Ovary (tissue), 3 donors: ENCODE measurements around the gene ETFA.

Experiments used
- CTCF ChIP-seq, 3 donors: fragments of 450-650 bp in 2 of 3; fragments of 200-600 bp in 1 of 3; IDR thresholded peaks; one replicate each; pipeline versions ENCODE4 v1.5.1 to v1.8.0; 2016 to 2022; ENCODE audit warnings: antibody characterized with exemption in 3 of 3, mild to moderate bottlenecking in 1 of 3
- POLR2A ChIP-seq: fragments of 450-650 bp; IDR thresholded peaks from one replicate; pipeline ENCODE4 v1.6.1; 2017; ENCODE audit warnings: antibody characterized with exemption, mild to moderate bottlenecking, moderate library complexity
- donor health status: DM: no; HTN: no; CAD: no.

- TF ChIP-seq POLR2A (no peak), CTCF (IDR thresholded peaks at IDR 0.05) (no peak)
Observed at GRCh38 chr15:76274226-76274625, 37.0 kb downstream of the ETFA start.
